Testis (tissue), 3 donors: ENCODE data around the gene DNAJC30. TPM values are rescaled to one million over a fixed set of nuclear protein-coding genes. Genes with fewer than 3 reads are reported as not detected.

Source experiments
- DNase-seq: peaks from one replicate; pipeline ENCODE4 v3.0.0-alpha.2; 2019
- H3K27ac ChIP-seq, 2 donors: fragments of 200-600 bp; sonication (generic); one replicate each; pipeline ENCODE4 v1.5.1; 2019
- H3K27me3 ChIP-seq: fragments of 200-600 bp; sonication (generic); one replicate; pipeline ENCODE4 v1.5.1; 2019
- H3K36me3 ChIP-seq: fragments of 200-600 bp; sonication (generic); one replicate; pipeline ENCODE4 v1.5.1; 2017; ENCODE audit warnings: low read depth; ENCODE audit errors: missing control alignments
- H3K4me1 ChIP-seq: fragments of 200-600 bp; sonication (generic); one replicate; pipeline ENCODE4 v1.5.1; 2019
- H3K4me3 ChIP-seq, 2 donors: fragments of 200-600 bp; sonication (generic); one replicate each; pipeline ENCODE4 v1.5.1; 2017 to 2019
- H3K9me3 ChIP-seq: fragments of 200-600 bp; sonication (generic); one replicate; pipeline ENCODE4 v1.5.1; 2017
- POLR2A ChIP-seq: fragments of 450-650 bp; IDR thresholded peaks from one replicate; pipeline ENCODE4 v1.6.1; 2017; ENCODE audit warnings: antibody characterized with exemption, mild to moderate bottlenecking, moderate library complexity
- WGBS, 2 donors: methylation state at CpG; one replicate each; pipeline ENCODE4 v1.1.5; 2018; 5-methylcytosine and 5-hydroxymethylcytosine counted together
- intact Hi-C: fragments of 100-400 bp; cut with DNase I; formaldehyde crosslinking; loops from one replicate; pipeline ENCODE4 v1.15.1; 2023; ENCODE audit warnings: low total_unique reads
- polyA plus RNA-seq: library from polyadenylated mRNA; stranded (reverse); fragments of 350-450 nt; fragmentation: Illumina TruSeq; extraction: RNeasy Lipid Tissue Mini Kit (QIAGEN cat#74804); gene quantifications from one replicate; pipeline ENCODE4 v1.2.3, GENCODE V29; 2014; ENCODE audit warnings: low read depth, low replicate concordance; ENCODE audit not compliant: insufficient read depth
- total RNA-seq, 2 donors: library from RNA; depleted of rRNA; stranded (reverse); fragments of >200 nt; gene quantifications; one replicate each; pipeline ENCODE4 v1.2.3, GENCODE V29; 2016
- TF ChIP-seq, protein P1 (sequence below), 3 experiments: fragments of 450-650 bp in 2 of 3; fragments of 200-600 bp in 1 of 3; sonication (generic) in 1 of 3; IDR thresholded peaks; one replicate each; pipeline ENCODE4 v1.5.1; 2016 to 2019; ENCODE audit warnings: antibody characterized with exemption in 3 of 3, mild to moderate bottlenecking in 2 of 3, moderate library complexity in 1 of 3

Gene DNAJC30
- total and polyA plus RNA-seq, 3 donors from 2014 or later: 19.7 to 27.7 (median 25.0) TPM

DNA sequence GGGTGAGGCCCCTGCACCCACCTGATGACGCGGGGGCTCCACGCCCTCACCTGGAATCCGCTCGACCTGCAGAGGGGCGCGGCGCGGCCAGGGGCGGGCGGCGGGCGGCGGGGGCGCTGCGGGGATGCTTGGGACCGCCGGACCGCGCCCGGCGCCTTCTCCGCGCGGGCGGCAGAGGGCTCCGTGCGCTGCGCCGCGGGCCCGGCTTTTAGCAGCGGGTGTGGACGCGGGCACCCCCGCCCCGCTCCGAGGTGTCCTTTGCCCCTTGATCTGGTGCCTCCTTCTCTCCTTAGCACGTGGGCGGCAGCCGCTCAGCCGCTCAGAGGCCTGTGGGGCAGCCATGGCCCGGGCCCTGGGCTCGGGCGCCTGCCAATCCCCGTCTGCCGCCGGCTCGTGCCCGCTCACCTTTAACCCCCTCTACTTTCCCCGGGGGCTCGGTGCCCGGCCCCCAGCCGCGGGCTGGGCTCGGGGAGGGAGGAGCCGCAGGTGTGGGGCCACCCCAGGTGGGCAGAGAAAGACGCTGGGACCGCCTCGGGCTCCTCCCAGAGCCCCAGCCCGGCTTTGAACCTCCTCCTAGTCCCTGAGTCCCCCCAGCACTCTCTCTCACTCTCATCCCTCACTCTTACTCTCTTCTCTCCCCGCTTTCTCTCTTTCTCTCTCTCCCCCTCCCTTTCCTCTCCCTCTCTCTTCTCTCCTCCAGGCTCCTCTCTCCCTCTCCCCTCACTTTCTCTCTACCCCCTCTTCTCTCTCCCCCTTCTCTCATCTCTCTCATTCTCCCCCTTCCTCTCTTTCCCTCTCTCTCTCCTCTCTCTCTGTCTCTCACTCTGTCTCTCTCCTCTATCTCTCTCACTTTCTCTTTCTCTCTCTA is 35.3 kb downstream of the DNAJC30 start:
- H3K27me3 ChIP-seq: no peaks in the 10 kb centered on the region
- 3 to 4% methylated on average over 22 to 34 of the region's 62 CpGs for WGBS, 2 donors

DNA sequence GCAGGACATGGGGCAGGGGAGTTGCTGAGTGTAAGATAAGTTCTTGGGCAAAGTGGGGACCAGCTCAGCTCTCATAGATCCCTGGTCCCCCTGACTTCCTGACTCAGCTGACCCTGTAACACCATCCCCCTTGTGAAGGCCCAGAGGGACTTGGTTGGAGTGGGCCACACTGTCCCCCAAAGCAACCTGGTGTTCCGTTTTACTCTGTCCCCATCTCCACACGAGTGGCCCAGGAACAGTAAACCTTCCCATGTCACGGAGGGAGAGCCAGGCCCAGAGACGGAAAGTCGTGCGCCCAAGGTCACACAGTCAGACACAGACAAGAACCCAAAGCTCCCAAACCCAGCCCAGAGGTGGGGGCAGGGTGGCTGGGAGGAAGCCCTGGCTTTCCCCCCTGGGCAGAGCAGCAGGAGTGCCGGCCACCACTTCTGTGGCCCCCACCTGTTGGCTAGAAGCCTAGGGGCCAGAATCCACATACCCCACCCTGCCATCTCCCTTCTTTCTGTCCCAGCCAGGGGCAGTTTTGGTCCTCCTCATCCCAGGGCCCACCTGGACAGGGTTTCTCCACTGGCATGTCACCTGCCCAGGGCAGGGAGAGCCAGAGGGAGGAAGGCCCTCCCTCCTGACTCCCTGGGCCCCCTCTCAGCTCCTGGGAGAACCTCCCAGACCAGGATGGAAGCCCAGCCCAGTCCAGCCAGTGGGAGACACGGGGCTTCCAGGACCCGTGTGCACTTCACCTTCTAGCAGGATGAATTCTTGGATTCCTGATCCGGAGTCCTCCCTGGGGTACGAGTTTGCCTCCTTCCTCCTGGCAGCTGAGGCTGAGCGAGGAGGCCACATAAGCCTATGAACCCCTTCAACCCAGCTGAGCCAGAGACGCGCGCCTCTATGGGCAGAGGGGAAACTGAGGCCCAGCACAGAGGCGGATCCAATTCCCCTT is 36.2 kb downstream of the DNAJC30 start:
- no peaks in the 10 kb centered on the region for H3K27me3 ChIP-seq
- no peak for DNase-seq
- intact Hi-C loops: no loop called here
- peaks cover 4% of the 10 kb centered on the region for H3K4me1 ChIP-seq
- no peaks in the 10 kb centered on the region for H3K36me3 ChIP-seq
- no peaks in the 10 kb centered on the region for H3K9me3 ChIP-seq
- TF ChIP-seq, protein P1, sequence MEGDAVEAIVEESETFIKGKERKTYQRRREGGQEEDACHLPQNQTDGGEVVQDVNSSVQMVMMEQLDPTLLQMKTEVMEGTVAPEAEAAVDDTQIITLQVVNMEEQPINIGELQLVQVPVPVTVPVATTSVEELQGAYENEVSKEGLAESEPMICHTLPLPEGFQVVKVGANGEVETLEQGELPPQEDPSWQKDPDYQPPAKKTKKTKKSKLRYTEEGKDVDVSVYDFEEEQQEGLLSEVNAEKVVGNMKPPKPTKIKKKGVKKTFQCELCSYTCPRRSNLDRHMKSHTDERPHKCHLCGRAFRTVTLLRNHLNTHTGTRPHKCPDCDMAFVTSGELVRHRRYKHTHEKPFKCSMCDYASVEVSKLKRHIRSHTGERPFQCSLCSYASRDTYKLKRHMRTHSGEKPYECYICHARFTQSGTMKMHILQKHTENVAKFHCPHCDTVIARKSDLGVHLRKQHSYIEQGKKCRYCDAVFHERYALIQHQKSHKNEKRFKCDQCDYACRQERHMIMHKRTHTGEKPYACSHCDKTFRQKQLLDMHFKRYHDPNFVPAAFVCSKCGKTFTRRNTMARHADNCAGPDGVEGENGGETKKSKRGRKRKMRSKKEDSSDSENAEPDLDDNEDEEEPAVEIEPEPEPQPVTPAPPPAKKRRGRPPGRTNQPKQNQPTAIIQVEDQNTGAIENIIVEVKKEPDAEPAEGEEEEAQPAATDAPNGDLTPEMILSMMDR (IDR thresholded peaks at IDR 0.05): no peak
- no peak for TF ChIP-seq POLR2A
- no peak overlapping the region for H3K4me3 ChIP-seq
- WGBS, 2 donors: 46 to 52% methylated on average over 10 to 12 of the region's 16 CpGs
- no peak overlapping the region for H3K27ac ChIP-seq

More for the DNA sequence above, 35.3 kb downstream of the DNAJC30 start:
- no peak overlapping the region for H3K27ac ChIP-seq
- no peaks in the 10 kb centered on the region for H3K9me3 ChIP-seq
- no peaks in the 10 kb centered on the region for H3K36me3 ChIP-seq
- peaks cover 4% of the 10 kb centered on the region for H3K4me1 ChIP-seq
- intact Hi-C loops: no loop called here
- DNase-seq: no peak
- peak overlapping the region; percentile 26 to 48 for H3K4me3 ChIP-seq
- TF ChIP-seq, protein P1 (IDR thresholded peaks at IDR 0.05): no peak
- no peak for TF ChIP-seq POLR2A

DNA sequence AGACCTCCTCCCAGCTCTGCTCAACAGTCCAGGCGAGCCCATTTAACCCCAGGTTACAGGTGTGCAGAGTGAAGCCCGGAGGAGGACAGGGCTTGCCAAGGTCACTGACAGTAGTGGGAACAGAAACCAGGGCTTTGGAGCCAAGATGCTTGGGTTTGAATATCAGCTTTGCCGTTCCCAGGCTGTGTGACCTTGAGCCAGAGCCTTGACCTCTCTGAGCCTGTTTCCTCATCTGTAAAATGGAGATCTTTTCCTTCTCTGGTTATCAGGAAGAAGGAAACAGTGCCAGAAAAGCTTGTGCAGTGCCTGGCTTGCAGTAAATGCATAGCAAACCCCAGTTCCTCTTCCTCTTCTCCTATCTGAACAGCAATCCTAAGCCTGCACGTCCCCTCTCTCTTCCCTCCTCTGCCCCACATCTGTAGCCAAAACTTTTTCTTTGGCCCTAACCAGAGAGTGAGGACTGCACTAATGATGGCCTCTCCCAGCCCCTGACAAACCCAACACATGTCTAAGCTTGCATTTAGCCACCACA is 37.5 kb downstream of the DNAJC30 start:
- H3K4me1 ChIP-seq: peaks cover 4% of the 10 kb centered on the region
- TF ChIP-seq, protein P1 (IDR thresholded peaks at IDR 0.05): no peak
- no peak for TF ChIP-seq POLR2A
- no peak for DNase-seq
- H3K27me3 ChIP-seq: no peaks in the 10 kb centered on the region
- no peaks in the 10 kb centered on the region for H3K9me3 ChIP-seq
- H3K36me3 ChIP-seq: no peaks in the 10 kb centered on the region
- intact Hi-C loops: no loop called here
- H3K4me3 ChIP-seq: no peak overlapping the region
- no peak overlapping the region for H3K27ac ChIP-seq
- WGBS, 2 donors: 30 to 41% methylated on average over 4 of the region's 4 CpGs

DNA sequence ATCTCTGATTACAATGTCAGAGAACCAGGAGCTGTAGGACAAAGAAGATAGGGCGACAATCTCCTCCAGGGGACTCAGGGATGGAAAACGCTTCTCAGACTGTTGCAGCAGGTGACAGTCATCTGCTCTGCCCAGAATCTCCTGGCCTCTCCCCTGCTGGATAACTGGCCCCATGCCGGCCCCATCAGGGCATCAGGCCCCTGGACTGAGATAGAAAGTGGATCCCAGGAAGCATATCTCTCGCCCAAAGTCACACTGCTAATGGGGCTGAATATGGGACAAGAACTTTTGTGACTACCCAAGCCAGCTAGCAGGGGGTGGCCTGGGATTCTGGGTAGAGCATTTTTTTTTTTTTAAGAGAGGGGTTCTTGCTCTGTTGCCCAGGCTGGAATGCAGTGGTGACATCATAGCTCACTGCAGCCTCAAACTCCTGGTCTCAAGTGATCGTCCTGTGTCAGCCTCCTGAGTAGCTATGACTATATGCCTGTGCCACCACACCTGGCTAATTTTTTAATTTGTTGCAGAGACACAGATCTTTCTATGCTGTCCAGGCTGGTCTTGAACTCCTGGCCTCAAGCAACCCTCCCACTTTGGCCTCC is 38.5 kb downstream of the DNAJC30 start:
- no peak overlapping the region for H3K4me3 ChIP-seq
- intact Hi-C loops: no loop called here
- TF ChIP-seq, protein P1 (IDR thresholded peaks at IDR 0.05): no peak
- no peak for TF ChIP-seq POLR2A
- H3K27ac ChIP-seq: no peak overlapping the region
- no peak for DNase-seq
- no peaks in the 10 kb centered on the region for H3K36me3 ChIP-seq
- WGBS, 2 donors: 62 to 77% methylated on average over 5 of the region's 5 CpGs
- peaks cover 4% of the 10 kb centered on the region for H3K4me1 ChIP-seq
- no peaks in the 10 kb centered on the region for H3K9me3 ChIP-seq
- no peaks in the 10 kb centered on the region for H3K27me3 ChIP-seq
